HG03066 (cell line): Measurements from ENCODE around the gene TSPAN10.

Source experiments
- ATAC-seq: cut with Tn5 transposase; IDR thresholded peaks from one replicate; pipeline ENCODE4 v1.9.1; 2021; ENCODE audit warnings: low read depth; ENCODE audit not compliant: unreplicated experiment

Gene TSPAN10

GRCh38 chr17:81685108-81685507, 48.1 kb downstream of the TSPAN10 start:
- ATAC-seq, result no peak

DNA sequence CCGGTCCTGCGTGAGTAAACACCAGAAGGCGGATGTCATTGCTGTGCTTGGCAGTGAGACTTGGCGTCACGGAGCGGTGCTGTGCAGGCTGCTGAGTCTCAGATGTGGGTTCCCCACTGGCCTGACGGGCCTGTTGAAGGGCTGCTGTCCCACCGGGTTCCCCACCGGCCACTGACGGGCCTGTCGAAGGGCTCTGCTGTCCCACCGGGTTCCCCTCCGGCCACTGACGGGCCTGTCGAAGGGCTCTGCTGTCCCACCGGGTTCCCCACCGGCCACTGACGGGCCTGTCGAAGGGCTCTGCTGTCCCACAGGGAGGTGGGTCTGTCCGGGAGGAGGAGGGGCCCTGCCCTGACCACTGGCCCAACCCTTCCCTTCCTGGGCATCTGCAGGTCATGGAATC, 49.6 kb downstream of the TSPAN10 start:
- ATAC-seq, result no peak

- ATAC-seq, result no peak
These were observed 51.0 kb downstream of the TSPAN10 start for GRCh38 chr17:81687770-81688541.

- no peak for ATAC-seq
These were observed 51.6 kb downstream of the TSPAN10 start for GRCh38 chr17:81688616-81689015.

- ATAC-seq, result no peak
These were observed 53.1 kb downstream of the TSPAN10 start for GRCh38 chr17:81690066-81690465.

- ATAC-seq, result no peak
These were observed 53.6 kb downstream of the TSPAN10 start for GRCh38 chr17:81690549-81690948.

- no peak for ATAC-seq
These were observed 54.2 kb downstream of the TSPAN10 start for GRCh38 chr17:81691196-81691595.

DNA sequence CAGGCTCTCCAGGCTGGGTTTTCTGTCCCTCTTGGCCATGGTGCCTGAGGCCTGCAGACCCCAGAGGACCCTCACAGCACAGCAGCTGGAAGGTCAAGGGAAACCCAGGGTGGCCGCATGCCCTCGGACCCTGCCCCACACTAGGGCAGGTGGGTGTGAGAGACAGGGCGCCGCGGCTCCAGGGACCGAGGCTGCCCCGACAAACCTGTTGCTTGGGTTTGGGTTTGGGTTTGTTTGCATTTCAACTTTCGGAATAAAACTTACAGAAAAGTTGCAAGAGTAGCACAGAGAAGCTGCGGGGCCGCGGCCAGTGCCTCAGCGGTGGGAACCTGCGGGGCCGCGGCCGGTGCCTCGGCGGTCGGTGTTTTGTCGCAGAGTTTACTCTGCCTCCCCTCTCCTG, 54.6 kb downstream of the TSPAN10 start:
- no peak for ATAC-seq

- ATAC-seq, result no peak
These were observed 56.7 kb downstream of the TSPAN10 start for GRCh38 chr17:81693509-81694210.

- ATAC-seq, result no peak
These were observed 57.8 kb downstream of the TSPAN10 start for GRCh38 chr17:81694810-81695209.

GRCh38 chr17:81695211-81695610, 58.2 kb downstream of the TSPAN10 start:
- no peak for ATAC-seq

DNA sequence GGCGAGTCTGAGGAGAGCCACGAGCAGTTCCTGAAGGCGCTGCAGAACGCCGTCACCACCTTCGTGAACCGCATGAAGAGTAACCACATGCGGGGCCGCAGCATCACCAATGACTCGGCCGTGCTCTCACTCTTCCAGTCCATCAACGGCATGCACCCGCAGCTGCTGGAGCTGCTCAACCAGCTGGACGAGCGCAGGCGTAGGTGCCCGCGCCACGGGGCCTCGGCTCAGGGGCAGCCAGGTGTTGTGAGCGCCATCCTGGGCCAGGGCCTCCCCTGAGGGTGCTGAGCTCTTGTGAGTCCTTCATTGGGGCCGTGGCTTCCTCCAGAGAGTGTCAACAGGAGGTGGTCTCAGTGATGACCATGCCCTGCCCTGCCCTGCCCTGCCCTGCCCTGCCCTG, 58.8 kb downstream of the TSPAN10 start:
- ATAC-seq, result no peak

DNA sequence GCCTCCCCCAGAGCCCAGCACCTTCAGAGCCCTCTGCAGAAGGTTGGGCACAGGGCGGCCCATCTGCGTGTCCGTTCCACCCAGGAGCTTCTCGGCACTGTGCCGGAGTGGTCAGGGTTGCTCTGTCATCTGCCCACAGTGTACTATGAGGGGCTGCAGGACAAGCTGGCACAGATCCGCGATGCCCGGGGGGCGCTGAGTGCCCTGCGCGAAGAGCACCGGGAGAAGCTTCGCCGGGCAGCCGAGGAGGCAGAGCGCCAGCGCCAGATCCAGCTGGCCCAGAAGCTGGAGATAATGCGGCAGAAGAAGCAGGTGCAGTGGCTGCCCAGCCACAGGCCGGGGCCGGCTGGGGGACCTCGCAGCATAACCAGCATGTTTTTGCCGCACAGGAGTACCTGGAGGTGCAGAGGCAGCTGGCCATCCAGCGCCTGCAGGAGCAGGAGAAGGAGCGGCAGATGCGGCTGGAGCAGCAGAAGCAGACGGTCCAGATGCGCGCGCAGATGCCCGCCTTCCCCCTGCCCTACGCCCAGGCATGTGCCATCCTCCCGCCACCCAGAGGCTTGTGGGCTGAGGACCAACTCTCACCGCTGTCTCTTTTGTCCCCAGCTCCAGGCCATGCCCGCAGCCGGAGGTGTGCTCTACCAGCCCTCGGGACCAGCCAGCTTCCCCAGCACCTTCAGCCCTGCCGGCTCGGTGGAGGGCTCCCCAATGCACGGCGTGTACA, 59.4 kb downstream of the TSPAN10 start:
- no peak for ATAC-seq

GRCh38 chr17:81697261-81698044, 60.5 kb downstream of the TSPAN10 start:
- ATAC-seq, result no peak
